NCI-H1092 treated with DMSO at 0.1 percent for 48 hours (cell line): ENCODE data around the gene MTPN.

ENCODE experiments used
- DNase-seq: peaks from one replicate; lab custom pipeline; 2025; lab: John Stamatoyannopoulos, UW

The MTPN gene

GRCh38 chr7:135884495-135885232 lies 92.5 kb downstream of the MTPN start:
- DNase-seq = no peak

GRCh38 chr7:135879233-135879632 lies 97.9 kb downstream of the MTPN start:
- DNase-seq = no peak

- DNase-seq = no peak
Measured at GRCh38 chr7:135878284-135878683, 98.9 kb downstream of the MTPN start.

GRCh38 chr7:135877805-135878204 lies 99.4 kb downstream of the MTPN start:
- no peak for DNase-seq
